HG02973 (cell line): ENCODE measurements around the gene CROCC.
"Not testable (repeated sequence)": the region's sequence is repeated elsewhere in the genome, so short reads cannot be mapped to it uniquely, and the experiment has no call there.

Experiments used
- ATAC-seq: cut with Tn5 transposase; IDR thresholded peaks from one replicate; pipeline ENCODE4 v1.9.1; 2021; ENCODE audit warnings: moderate library complexity; ENCODE audit not compliant: unreplicated experiment

CROCC gene

GRCh38 chr1:16895598-16896315 lies 26.0 kb upstream of the CROCC start, which contains the start of gene RNU1-2:
Gene RNU1-2, plus strand, starts transcription at chr1:16895980.
- peak; percentile 95 for ATAC-seq

DNA sequence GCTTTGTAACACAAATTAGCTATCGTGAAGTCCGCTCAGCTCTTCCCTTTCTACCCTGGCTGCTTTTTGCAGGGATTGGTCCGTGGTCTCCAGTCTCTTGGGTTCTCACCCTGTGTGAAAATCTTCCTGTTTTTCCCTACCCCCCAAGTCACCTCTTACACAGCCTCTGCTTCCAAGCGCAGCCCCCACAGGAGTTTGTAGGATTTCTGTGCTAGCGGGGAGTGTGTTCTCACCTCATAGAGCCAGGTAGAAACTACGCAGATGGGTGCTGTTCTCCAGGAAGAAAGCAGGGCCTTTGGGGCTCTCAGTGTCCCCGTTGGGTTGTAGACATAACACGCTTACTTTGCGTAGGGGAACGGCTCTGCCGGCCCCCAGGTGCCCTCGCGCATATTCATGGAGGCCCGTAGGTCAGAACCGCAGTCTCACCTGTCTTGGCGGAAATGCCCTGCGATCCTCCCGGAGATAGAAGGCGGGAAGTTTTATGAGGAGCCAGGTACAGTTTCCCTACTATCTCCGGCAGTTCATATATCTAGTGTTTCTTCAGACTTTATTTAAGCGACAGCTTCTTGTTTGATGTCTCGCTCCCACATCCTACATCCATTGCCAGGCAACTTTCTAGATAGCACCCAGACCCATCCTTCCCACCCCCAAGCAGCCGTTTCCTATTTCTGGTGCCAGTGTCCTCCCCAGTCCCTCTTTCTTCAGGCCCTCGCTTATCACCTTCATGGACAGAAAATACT lies 25.2 kb upstream of the CROCC start:
- not testable (repeated sequence) for ATAC-seq

GRCh38 chr1:16897653-16898052 lies 24.1 kb upstream of the CROCC start:
- not testable (repeated sequence) for ATAC-seq

DNA sequence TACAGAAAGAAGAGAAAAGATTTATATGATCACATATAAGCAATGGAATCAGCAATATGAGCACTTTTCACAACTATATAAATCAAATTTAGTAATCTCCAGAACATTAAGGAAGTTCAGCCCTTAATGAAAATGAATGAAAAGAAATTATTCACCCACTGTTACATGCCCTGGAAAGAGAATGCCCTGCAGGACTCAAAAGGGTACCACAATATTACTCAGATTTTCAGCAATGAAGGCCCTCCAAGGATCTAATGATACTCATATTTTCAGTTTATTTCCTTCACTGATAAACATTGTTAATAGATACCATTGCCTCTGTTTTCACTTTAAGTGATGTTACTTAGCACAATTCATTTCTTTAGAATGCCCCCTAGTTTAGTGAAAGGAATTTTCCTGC lies 23.4 kb upstream of the CROCC start:
- not testable (repeated sequence) for ATAC-seq

DNA sequence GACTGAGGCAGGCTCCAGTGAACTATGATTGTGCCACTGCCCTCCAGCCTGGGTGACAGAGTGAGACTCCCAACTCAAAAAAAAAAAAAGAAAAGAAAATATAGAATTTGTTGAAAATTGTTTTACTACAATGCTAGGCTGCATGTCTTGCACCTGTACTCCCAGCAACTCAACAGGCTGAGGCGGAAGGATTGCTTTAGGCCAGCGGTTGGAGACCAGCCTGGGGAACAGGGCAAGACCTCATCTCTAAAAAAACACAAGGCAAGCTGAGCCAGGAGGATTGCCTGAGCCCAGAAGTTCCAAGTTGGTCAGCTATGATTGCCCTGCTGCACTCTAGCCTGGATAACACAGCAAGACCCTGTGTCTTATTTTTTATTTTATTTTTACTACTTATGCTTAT lies 22.7 kb upstream of the CROCC start:
- not testable (repeated sequence) for ATAC-seq

DNA sequence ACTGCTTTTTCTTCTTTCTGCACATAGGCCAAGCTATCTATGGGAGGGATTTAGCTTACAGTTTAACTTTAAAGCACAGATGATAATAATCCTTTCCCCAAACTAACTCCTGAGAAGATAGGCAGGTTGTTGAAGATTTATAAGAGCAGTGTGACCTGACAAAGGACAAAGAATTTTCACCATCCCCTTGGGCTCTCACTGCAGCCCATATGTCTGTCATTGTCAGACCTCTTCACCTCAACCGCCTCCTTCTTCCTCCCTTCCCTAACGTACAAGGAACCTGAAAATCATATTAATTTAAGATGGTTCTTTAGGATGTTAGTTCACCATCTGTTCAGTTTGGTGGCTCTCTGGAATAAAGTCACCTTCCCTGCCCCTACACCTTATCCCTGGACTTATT lies 21.0 kb upstream of the CROCC start:
- no peak for ATAC-seq

DNA sequence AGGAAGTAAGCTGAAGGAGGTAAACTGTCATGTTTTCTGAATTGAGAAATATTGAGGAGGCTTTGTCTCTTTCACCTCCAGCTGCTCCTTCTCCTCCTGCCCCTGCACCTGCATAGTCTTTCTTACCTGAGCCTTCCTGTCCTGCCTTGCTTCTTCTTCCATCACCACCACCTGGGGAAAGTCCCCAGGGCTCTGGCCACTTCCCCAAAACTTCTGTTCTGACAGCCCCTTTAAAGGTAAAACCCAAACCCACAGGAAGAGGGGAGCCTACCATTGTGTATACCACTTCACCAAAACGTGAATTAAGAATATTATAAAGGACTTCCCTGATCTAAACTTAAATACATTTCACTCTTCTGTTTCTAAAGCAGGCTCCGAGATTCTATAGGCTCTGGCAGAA lies 20.4 kb upstream of the CROCC start:
- not testable (repeated sequence) for ATAC-seq

DNA sequence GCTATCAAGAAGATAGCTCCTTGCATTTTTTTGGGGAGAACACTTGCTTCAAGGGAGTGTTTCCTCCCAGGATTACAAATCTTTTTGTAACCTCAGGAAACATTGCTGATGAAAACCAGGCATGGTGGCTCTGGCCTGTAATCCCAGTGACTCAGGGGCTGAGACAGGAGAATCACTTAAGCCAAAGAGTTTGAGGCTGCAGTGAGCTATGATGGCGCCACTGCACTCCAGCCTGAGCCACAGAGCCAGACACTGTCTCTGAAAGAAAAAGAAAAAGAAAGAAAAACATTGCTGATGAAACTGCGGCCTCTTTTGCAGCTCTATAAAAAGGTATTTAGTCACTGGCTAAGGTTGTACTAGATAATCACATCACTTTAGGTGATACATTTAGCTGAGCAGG lies 18.7 kb upstream of the CROCC start:
- no peak for ATAC-seq

DNA sequence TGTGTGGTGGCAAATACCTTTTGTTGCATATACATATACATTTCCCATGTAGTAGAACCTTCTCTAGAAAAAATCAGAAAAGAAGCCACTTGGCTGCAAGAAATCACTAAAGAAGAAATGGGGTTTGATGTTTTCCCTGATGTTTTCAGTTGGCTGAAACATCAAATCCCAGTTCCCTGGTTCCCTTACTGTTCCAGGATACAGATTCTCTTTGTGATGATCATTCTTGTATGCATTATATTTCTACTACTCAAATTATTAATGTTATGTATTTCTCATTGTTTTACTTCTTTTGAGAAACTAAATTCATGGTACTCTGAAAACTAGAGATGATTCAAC lies 18.3 kb upstream of the CROCC start:
- no peak for ATAC-seq

- peak; percentile 81 for ATAC-seq
Observed at GRCh38 chr1:16904560-16905109, 17.1 kb upstream of the CROCC start.

DNA sequence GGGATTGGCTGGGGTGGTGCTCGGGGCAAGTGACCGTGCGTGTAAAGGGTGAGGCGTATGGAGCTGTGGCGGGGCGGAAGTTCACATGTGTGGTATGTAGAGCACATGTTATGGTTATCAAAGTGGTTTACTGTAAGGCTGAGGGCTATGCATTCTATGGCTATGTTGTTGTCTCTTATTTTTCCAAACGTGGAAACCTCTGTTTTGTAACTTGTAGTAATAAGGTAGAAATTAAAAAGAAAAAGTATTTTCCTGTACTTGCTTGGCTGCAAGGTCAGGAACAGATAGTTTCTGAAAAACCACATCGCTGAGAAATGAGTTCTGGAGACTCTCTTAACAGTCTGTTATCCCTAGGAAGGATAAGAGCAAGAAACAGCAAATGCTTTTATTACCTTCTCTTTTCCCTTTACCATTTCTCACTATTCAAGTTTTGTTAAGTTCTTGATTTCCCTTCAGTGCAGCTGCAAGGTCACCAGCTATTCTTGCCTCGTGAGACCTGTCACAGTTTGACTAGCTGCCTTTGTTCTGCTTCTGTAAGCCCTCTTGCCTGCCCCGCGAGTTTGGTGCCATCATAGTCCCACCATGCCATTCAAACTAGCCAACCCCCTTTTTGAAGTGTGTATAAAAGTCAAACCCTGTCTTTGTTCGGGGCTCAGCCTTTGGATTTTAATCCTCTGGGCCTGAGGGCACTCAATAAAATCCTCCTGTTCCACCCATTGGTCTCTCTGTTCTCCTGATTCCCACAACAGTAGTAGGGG lies 16.4 kb upstream of the CROCC start:
- peak; percentile 62 for ATAC-seq

- ATAC-seq: no peak
Observed at GRCh38 chr1:16905868-16906702, 15.6 kb upstream of the CROCC start.

- no peak for ATAC-seq
Observed at GRCh38 chr1:16906873-16907272, 14.9 kb upstream of the CROCC start.

DNA sequence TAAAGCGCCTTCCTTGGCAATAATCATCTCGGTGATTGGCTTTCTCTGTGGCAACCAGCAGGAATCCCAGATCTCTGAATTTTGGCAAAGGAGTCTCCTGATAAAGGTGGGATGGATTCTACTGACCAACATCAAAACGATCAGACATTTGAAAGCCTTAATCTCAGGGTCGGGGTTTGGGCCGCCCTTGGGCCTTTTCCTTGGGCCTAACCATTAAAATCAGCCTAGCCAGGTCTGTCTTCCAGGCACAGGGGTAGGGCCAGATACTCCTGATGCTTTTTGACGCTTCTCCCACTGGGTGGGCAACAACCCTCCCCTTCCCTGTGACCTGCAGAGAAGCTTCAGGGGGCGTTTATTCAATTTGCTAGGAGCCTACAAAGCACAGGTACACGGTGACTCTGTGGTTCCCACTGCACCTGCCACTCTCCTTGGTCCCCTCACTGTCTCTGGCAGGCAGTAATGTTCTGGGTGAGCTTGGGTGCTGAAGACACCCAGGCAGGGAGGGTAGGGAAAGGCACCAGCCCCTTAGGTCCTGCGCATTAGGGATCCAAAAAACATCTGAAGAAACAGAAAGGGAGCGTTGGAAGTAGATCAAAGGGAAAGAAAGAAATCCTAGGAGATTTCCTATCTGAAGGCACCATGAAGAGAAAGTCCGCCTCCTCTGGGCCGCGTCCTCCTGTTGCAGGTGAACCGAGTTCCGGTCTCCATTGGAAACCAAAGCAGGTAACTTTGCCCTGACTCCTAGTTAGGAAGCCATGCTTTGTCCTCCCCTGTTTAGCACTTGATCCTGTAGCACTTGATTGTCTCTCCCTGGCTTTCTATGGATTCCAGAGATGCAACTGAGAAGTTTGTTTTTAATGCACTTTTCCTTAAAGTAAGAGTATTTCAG lies 13.6 kb upstream of the CROCC start:
- no peak for ATAC-seq

GRCh38 chr1:16911851-16912721 lies 9.6 kb upstream of the CROCC start:
- not testable (repeated sequence) for ATAC-seq

- not testable (repeated sequence) for ATAC-seq
Observed at GRCh38 chr1:16912742-16913141, 9.0 kb upstream of the CROCC start.

- ATAC-seq: no peak
Observed at GRCh38 chr1:16913181-16913832, 8.4 kb upstream of the CROCC start.
